HepG2 (cell line): Measurements from ENCODE around the gene CCDC70. TPM values are rescaled to one million over a fixed set of nuclear protein-coding genes. Genes with fewer than 3 reads are reported as not detected.

Experiments
- ATAC-seq: fragments of 200-7000 bp; cut with Tn5 transposase; 3 replicates; pipeline ENCODE4 v1.9.1; 2020; ENCODE audit warnings: mild to moderate bottlenecking, moderate library complexity
- BruUV-seq: library from RNA; stranded (reverse); fragments of 400-500 nt; replicated peaks from 2 replicates; lab custom pipeline; 2021; lab: Mats Ljungman, UMichigan
- CTCF ChIA-PET: fragments of 300-600 bp; formaldehyde crosslinking; extraction: SDS; loops from one replicate; lab custom pipeline; 2021; ENCODE audit warnings: low total read pairs, inconsistent platforms, low intra/inter-chr PET ratio; lab: Yijun Ruan, JAX
- POLR2A ChIA-PET: fragments of 350-600 bp; sonication (Branson Sonifier 250); formaldehyde crosslinking; loops from one replicate; lab custom pipeline; 2020; ENCODE audit warnings: antibody characterized with exemption, inconsistent platforms; lab: Yijun Ruan, JAX
- DNase-seq: peaks from one replicate; pipeline ENCODE4 v3.0.0-alpha.2; 2015; ENCODE audit warnings: low spot score
- FAIRE-seq: peaks from 3 replicates; lab custom pipeline; 2011; peaks lifted over from hg19 to GRCh38; lab: Jason Lieb, UNC
- H2AFZ ChIP-seq: one replicate; pipeline ENCODE4 v1.6.1; 2011; ENCODE audit warnings: low read length, inconsistent platforms
- H3K27ac ChIP-seq: fragments of 300-600 bp; 3 replicates; pipeline ENCODE4 v1.8.0; 2011; ENCODE audit warnings: mixed run types, mild to moderate bottlenecking, mixed read lengths, low read length, inconsistent platforms; ENCODE audit not compliant: insufficient read depth; ENCODE audit errors: extremely low read length
- H3K27me3 ChIP-seq, 2 experiments: fragments of 200-600 bp in 1 of 2; 2 replicates in 1 of 2; 3 replicates in 1 of 2; pipeline versions ENCODE4 v1.6.0 to v1.8.0; 2011; ENCODE audit warnings: low read length in 2 of 2, mild to moderate bottlenecking in 2 of 2, moderate library complexity in 2 of 2, inconsistent platforms in 1 of 2; ENCODE audit not compliant: insufficient read depth in 2 of 2, control insufficient read depth in 1 of 2
- H3K36me3 ChIP-seq, 2 experiments: fragments of 200-600 bp in 1 of 2; replicated peaks in 1 of 2; 2 replicates in 1 of 2; 3 replicates in 1 of 2; pipeline versions ENCODE4 v1.5.1 to v1.8.0; 2011; ENCODE audit warnings: low read length in 2 of 2, inconsistent platforms in 1 of 2; ENCODE audit not compliant: insufficient read depth in 2 of 2, control insufficient read depth in 1 of 2
- H3K4me1 ChIP-seq: 2 replicates; pipeline ENCODE4 v1.5.1; 2012; ENCODE audit warnings: low read length, inconsistent platforms; ENCODE audit not compliant: insufficient read depth
- H3K4me2 ChIP-seq: 2 replicates; pipeline ENCODE4 v1.6.0; 2011; ENCODE audit warnings: low read depth, low read length, inconsistent platforms
- H3K4me3 ChIP-seq, 3 experiments: fragments of 200-600 bp in 1 of 3; sonication (generic), shearing (Covaris generic) in 1 of 3; replicated peaks in 1 of 3; 2 replicates each; pipeline ENCODE4 v1.5.1; 2011 to 2016; ENCODE audit warnings: low read length in 3 of 3, inconsistent platforms in 2 of 3, low read depth in 2 of 3, mild to moderate bottlenecking in 2 of 3, control low read depth in 1 of 3, mixed read lengths in 1 of 3; ENCODE audit not compliant: insufficient read depth in 1 of 3
- H3K79me2 ChIP-seq: one replicate; pipeline ENCODE4 v1.6.1; 2011; ENCODE audit warnings: low read length, inconsistent platforms; ENCODE audit not compliant: insufficient read depth
- H3K9ac ChIP-seq: 2 replicates; pipeline ENCODE4 v1.6.0; 2011; ENCODE audit warnings: mild to moderate bottlenecking, low read depth, low read length, inconsistent platforms; ENCODE audit not compliant: insufficient read depth
- H3K9me3 ChIP-seq: 2 replicates; pipeline ENCODE4 v1.5.1; 2012; ENCODE audit warnings: mild to moderate bottlenecking, low read length
- H4K20me1 ChIP-seq: 2 replicates; pipeline ENCODE4 v1.6.0; 2011; ENCODE audit warnings: inconsistent platforms, mild to moderate bottlenecking, low read length, moderate library complexity; ENCODE audit not compliant: insufficient read depth
- FOSL1 ChIP-seq: sonication (generic); formaldehyde crosslinking; IDR thresholded peaks from 2 replicates; pipeline ENCODE4 v1.9.0; 2021; ENCODE audit warnings: missing genetic modification reagents, borderline replicate concordance
- GABPB1 ChIP-seq: IDR thresholded peaks from 2 replicates; pipeline ENCODE4 v1.6.1; 2016; ENCODE audit warnings: mild to moderate bottlenecking, missing genetic modification reagents, moderate library complexity, missing compliant biosample characterization
- HDAC1 ChIP-seq: sonication (generic); formaldehyde crosslinking; IDR thresholded peaks from 2 replicates; pipeline ENCODE4 v1.5.1; 2020; ENCODE audit warnings: mild to moderate bottlenecking, missing genetic modification reagents
- KAT8 ChIP-seq: IDR thresholded peaks from 2 replicates; pipeline ENCODE4 v1.6.1; 2016; ENCODE audit warnings: missing genetic modification reagents, missing compliant biosample characterization
- KDM5A ChIP-seq: fragments of 200-600 bp; sonication (generic); IDR thresholded peaks from 2 replicates; pipeline ENCODE4 v1.7.0; 2018; ENCODE audit warnings: antibody characterized with exemption, mild to moderate bottlenecking, low read length, borderline replicate concordance
- NCOR1 ChIP-seq: fragments of 200-600 bp; sonication (generic); IDR thresholded peaks from 2 replicates; pipeline ENCODE4 v1.7.0; 2017; ENCODE audit warnings: antibody characterized with exemption, low read length, borderline replicate concordance
- PAXIP1 ChIP-seq: sonication (generic); formaldehyde crosslinking; conservative IDR thresholded peaks from 2 replicates; pipeline ENCODE4 v1.4.0; 2020; ENCODE audit warnings: mild to moderate bottlenecking, missing genetic modification reagents, moderate library complexity
- PHF20 ChIP-seq: sonication (generic); formaldehyde crosslinking; IDR thresholded peaks from 2 replicates; pipeline ENCODE4 v1.5.0; 2020; ENCODE audit warnings: mild to moderate bottlenecking, missing genetic modification reagents
- RORA ChIP-seq: sonication (generic); formaldehyde crosslinking; IDR thresholded peaks from 2 replicates; pipeline ENCODE4 v1.5.0; 2020; ENCODE audit warnings: mild to moderate bottlenecking, missing genetic modification reagents, moderate library complexity
- THRA ChIP-seq: sonication (generic); formaldehyde crosslinking; IDR thresholded peaks from 2 replicates; pipeline ENCODE4 v1.4.0; 2020; ENCODE audit warnings: missing genetic modification reagents, borderline replicate concordance
- ZBTB10 ChIP-seq: sonication (generic); formaldehyde crosslinking; IDR thresholded peaks from 2 replicates; pipeline ENCODE4 v1.4.0; 2020; ENCODE audit warnings: missing genetic modification reagents, borderline replicate concordance
- ZBTB8A ChIP-seq: sonication (generic); formaldehyde crosslinking; IDR thresholded peaks from 2 replicates; pipeline ENCODE4 v1.4.0; 2020; ENCODE audit warnings: mild to moderate bottlenecking, low read depth, missing genetic modification reagents, borderline replicate concordance
- ZNF616 ChIP-seq: sonication (generic); formaldehyde crosslinking; IDR thresholded peaks from 2 replicates; pipeline ENCODE4 v1.5.0; 2020; ENCODE audit warnings: low read depth, mild to moderate bottlenecking, missing genetic modification reagents
- WGBS: methylation state at CpG from one replicate; pipeline ENCODE4 v1.1.6; 2017; ENCODE audit warnings: low lambda C conversion rate; 5-methylcytosine and 5-hydroxymethylcytosine counted together
- in situ Hi-C: cut with HindIII; loops from 2 replicates; pipeline ENCODE4 v1.10.0; 2017; ENCODE audit warnings: low pct_unique_long_range_greater_than_20kb; ENCODE audit not compliant: extremely low pct_ligation_motif_present
- intact Hi-C: fragments of 100-400 bp; cut with micrococcal nuclease; formaldehyde crosslinking; loops from one replicate; pipeline ENCODE4 v1.10.0; 2022; ENCODE audit not compliant: unreplicated experiment
- polyA plus RNA-seq, 8 experiments: library from polyadenylated mRNA; depleted of rRNA in 3 of 8; stranded (reverse) in 7 of 8; unstranded in 1 of 8; fragments of >200 nt; fragmentation: Illumina TruSeq in 4 of 8; extraction: Trizol in 4 of 8; gene quantifications; 2 replicates each; pipeline versions ENCODE4 v1.2.1 to v1.2.3, GENCODE V29; 2011 to 2016; ENCODE audit warnings: low read depth in 4 of 8, missing spikeins in 1 of 8, mixed read lengths in 1 of 8; ENCODE audit not compliant: insufficient read depth in 1 of 8
- total RNA-seq, 5 experiments: library from RNA; depleted of rRNA; stranded (reverse); fragments of >200 nt; fragmentation: Illumina TruSeq; extraction: Trizol; gene quantifications; 2 replicates each; pipeline ENCODE4 v1.2.3, GENCODE V29; 2016; ENCODE audit warnings: low read depth in 1 of 5

Gene CCDC70
- total and polyA plus RNA-seq, 2 of the 13 experiments (the other 11 are each of a cell fraction or from before 2014, with no cell fraction given) = 0.13 TPM; not detected in 1

- no peak for TF ChIP-seq ZBTB8A (CRISPR knock-in tag)
- no peak for TF ChIP-seq KDM5A
- TF ChIP-seq HDAC1 = no peak
These were observed 43.5 kb upstream of the CCDC70 start (continued) for GRCh38 chr13:51818276-51818675.

GRCh38 chr13:51818781-51819511 is 42.8 kb upstream of the CCDC70 start:
- FAIRE-seq (no peak), DNase-seq (no peak), ATAC-seq (no peak)
- POLR2A ChIA-PET = no interaction called here
- Histone ChIP-seq H4K20me1 (no peaks in the 10 kb centered on the region), H3K27ac (no peak overlapping the region), H3K36me3 (no peaks in the 10 kb centered on the region), H3K79me2 (no peaks in the 10 kb centered on the region), H3K27me3 (no peaks in the 10 kb centered on the region), H3K9me3 (no peaks in the 10 kb centered on the region), H3K4me3 (no peak overlapping the region), H2AFZ (no peak overlapping the region), H3K4me2 (no peak overlapping the region), H3K9ac (no peak overlapping the region), H3K4me1 (peaks cover 14% of the 10 kb centered on the region)
- intact Hi-C loops (no loop called here), in situ Hi-C loops (loop anchor here (10.0 kb wide), 1 partner anchor 306 kb away; the partner anchor contains the start of gene NEK5)
- BruUV-seq = no TSS peak
- 80% methylated on average over 8 of the region's 9 CpGs for WGBS
- CTCF ChIA-PET = no interaction called here
- TF ChIP-seq THRA (no peak), GABPB1 (CRISPR knock-in tag) (no peak), PAXIP1 (CRISPR knock-in tag) (no peak), ZBTB10 (CRISPR knock-in tag) (no peak), NCOR1 (no peak), RORA (CRISPR knock-in tag) (no peak), KAT8 (CRISPR knock-in tag) (no peak), PHF20 (CRISPR knock-in tag) (no peak), ZNF616 (CRISPR knock-in tag) (no peak), FOSL1 (no peak)
